ENCODE measurements around the gene HNRNPUL1. TPM values are rescaled to one million over a fixed set of nuclear protein-coding genes. Genes with fewer than 3 reads are reported as not detected.

HNRNPUL1 gene
- total RNA-seq, 4 donors from 2014 or later, result 130 to 196 (median 152) TPM

GRCh38 chr19:41350735-41351338 is 86.7 kb downstream of the HNRNPUL1 start:
- peak overlapping the region; percentile 61 for H3K4me3 ChIP-seq (ENCODE audit: low read depth, poor library complexity, severe bottlenecking)
- 2 to 5% methylated on average over 22 of the region's 22 CpGs for WGBS, 2 donors
- intact Hi-C loops (cut with DNase I; ENCODE audit: low total_unique reads), result no loop called here
- TF ChIP-seq CTCF (IDR thresholded peaks at IDR 0.05) (no peak), POLR2A (IDR thresholded peaks at IDR 0.05) (no peak)
- DNase-seq (ENCODE audit: low spot score in 2 of 2), result no peak

GRCh38 chr19:41351339-41352245 is 87.4 kb downstream of the HNRNPUL1 start:
- H3K4me3 ChIP-seq (ENCODE audit: low read depth, poor library complexity, severe bottlenecking), result peak overlapping the region; percentile 61
- TF ChIP-seq POLR2A (IDR thresholded peaks at IDR 0.05) (no peak), CTCF (IDR thresholded peaks at IDR 0.05) (no peak)
- WGBS, 2 donors, result 0 to 1% methylated on average over 45 to 58 of the region's 58 CpGs
- peak; percentile 73 to 94 for DNase-seq (ENCODE audit: low spot score in 2 of 2)
- intact Hi-C loops (cut with DNase I; ENCODE audit: low total_unique reads), result no loop called here

DNA sequence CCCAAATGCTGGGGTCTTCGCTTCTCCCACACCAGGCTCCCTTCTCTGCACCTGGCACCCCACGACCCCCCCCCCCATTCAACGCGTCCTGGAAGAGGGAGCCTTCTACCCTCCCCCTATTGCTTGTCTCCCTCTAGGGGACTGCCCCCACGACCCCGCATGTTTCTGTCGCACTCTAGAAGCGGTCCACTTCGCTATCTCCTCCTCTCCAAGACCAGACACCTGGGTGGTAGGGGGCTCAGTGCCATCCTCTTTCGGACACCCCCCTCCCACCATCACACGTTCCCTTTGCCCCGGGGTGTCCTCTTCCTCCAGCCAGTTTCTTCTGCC is 88.1 kb downstream of the HNRNPUL1 start:
- no peak for DNase-seq (ENCODE audit: low spot score in 2 of 2)
- TF ChIP-seq POLR2A (IDR thresholded peaks at IDR 0.05) (no peak), CTCF (IDR thresholded peaks at IDR 0.05) (no peak)
- WGBS, 2 donors, result 1% methylated on average over 12 of the region's 12 CpGs
- intact Hi-C loops (cut with DNase I; ENCODE audit: low total_unique reads), result no loop called here
- peak overlapping the region; percentile 61 for H3K4me3 ChIP-seq (ENCODE audit: low read depth, poor library complexity, severe bottlenecking)

- H3K4me3 ChIP-seq (ENCODE audit: low read depth, poor library complexity, severe bottlenecking), result peak overlapping the region; percentile 61
- intact Hi-C loops (cut with DNase I; ENCODE audit: low total_unique reads), result no loop called here
- TF ChIP-seq POLR2A (IDR thresholded peaks at IDR 0.05), result no peak
- TF ChIP-seq CTCF (IDR thresholded peaks at IDR 0.05), result no peak
- DNase-seq (ENCODE audit: low spot score in 2 of 2), result peak; percentile 66 to 94
- WGBS, 2 donors, result 0 to 1% methylated on average over 56 to 57 of the region's 71 CpGs
These were observed 88.7 kb downstream of the HNRNPUL1 start for GRCh38 chr19:41352609-41353465.

DNA sequence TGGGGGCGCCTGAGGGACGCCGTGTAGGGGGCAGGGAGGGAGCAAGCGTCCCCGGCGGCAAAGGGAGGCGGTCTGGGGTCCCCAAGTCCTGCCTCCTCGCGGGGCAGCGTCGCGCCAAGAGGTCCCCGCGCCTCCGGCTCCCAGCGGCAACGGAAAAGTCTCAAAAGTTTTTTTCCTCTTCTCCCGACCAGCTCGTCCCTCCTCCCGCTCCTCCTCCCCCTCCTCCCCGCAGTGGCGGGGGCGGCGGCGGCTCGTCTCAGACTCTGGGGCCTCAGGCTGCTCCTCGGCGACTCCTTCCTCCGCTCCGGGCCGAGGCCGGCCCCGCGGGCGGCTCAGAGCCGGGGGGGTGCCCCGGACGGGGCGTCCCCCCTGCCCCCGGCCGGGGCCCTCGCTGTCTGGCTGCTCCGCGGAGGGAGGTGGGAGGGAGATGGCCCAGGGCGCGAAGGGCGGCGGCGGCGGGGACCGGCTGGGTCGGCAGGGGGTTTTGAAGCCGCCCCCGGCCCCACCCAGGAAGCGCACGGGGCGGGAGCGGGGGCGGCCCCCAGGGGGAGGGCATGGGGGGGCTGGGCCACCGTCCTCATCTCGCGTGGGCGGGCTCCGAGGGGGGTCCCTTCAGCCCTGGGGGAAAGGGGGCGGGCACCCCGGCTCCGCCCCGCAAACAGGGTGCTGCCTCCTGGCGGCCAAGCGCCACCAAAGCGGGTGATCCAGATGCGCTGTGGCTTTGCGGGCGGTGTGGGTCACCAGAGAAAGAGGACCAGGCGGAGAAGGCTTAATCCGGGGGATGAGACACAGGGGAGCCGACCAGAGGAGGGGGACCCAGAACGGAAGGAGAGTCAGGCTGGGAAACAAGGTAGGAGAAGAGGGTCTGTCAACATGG is 89.5 kb downstream of the HNRNPUL1 start, which contains the start of gene TGFB1:
TGFB1 (minus strand) TSS at position 457 of the 877 bp plus-strand sequence. CDS start 878 bp downstream, outside the sequence.
- TF ChIP-seq CTCF (IDR thresholded peaks at IDR 0.05), result peak in 1 of 3 donors; percentile 79
- TF ChIP-seq POLR2A (IDR thresholded peaks at IDR 0.05), result no peak
- peak; percentile 82 to 98 for DNase-seq (ENCODE audit: low spot score in 2 of 2)
- peak within 1 kb of the TSS; percentile 61 for H3K4me3 ChIP-seq (ENCODE audit: low read depth, poor library complexity, severe bottlenecking)
- intact Hi-C loops (cut with DNase I; ENCODE audit: low total_unique reads), result no loop called here
- WGBS, 2 donors, result 1% methylated on average over 55 to 62 of the region's 78 CpGs
